Cardiac muscle cell (in vitro differentiated cells and primary cell): Measurements from ENCODE around the gene AKAP9. TPM values are rescaled to one million over a fixed set of nuclear protein-coding genes. Genes with fewer than 3 reads are reported as not detected.

Experiments
- DNase-seq, 2 donors: peaks; one replicate each; pipeline versions ENCODE4 v3.0.0 to v3.0.0-alpha.2; 2010 to 2017; ENCODE audit warnings: low read depth in 1 of 2, low spot score in 1 of 2
- H3K27ac ChIP-seq: fragments of 200-600 bp; sonication (generic); 2 replicates; pipeline ENCODE4 v1.5.1; 2016
- H3K27me3 ChIP-seq: fragments of 200-600 bp; sonication (generic); 2 replicates; pipeline ENCODE4 v1.6.0; 2016; ENCODE audit warnings: control low read depth
- H3K36me3 ChIP-seq: fragments of 200-600 bp; sonication (generic); 2 replicates; pipeline ENCODE4 v1.5.1; 2016; ENCODE audit warnings: control low read depth
- H3K4me1 ChIP-seq: fragments of 200-600 bp; sonication (generic); 2 replicates; pipeline ENCODE4 v1.8.1; 2017; ENCODE audit warnings: low read depth, mild to moderate bottlenecking, mixed run types
- H3K4me3 ChIP-seq: fragments of 200-600 bp; sonication (generic); 2 replicates; pipeline ENCODE4 v1.5.1; 2016; ENCODE audit warnings: mild to moderate bottlenecking
- H3K9me3 ChIP-seq: fragments of 200-600 bp; sonication (generic); 2 replicates; pipeline ENCODE4 v1.5.1; 2017; ENCODE audit warnings: low read depth, mild to moderate bottlenecking, control low read depth
- CTCF ChIP-seq: IDR thresholded peaks from 2 replicates; pipeline ENCODE4 v1.5.1; 2012; ENCODE audit warnings: low read depth, mild to moderate bottlenecking, low read length
- polyA plus RNA-seq: library from polyadenylated mRNA; unstranded; fragments of >200 nt; fragmentation: Nextera tagmentation; extraction: Ambion mirVana; gene quantifications from 2 replicates; pipeline ENCODE4 v1.2.1, GENCODE V29; 2016
- total RNA-seq: library from RNA; depleted of rRNA; stranded (reverse); fragments of >200 nt; gene quantifications from 2 replicates; pipeline ENCODE4 v1.2.3, GENCODE V29; 2016

The AKAP9 gene
- total and polyA plus RNA-seq, 2 experiments from 2014 or later: 41.4 to 57.1 TPM

DNA sequence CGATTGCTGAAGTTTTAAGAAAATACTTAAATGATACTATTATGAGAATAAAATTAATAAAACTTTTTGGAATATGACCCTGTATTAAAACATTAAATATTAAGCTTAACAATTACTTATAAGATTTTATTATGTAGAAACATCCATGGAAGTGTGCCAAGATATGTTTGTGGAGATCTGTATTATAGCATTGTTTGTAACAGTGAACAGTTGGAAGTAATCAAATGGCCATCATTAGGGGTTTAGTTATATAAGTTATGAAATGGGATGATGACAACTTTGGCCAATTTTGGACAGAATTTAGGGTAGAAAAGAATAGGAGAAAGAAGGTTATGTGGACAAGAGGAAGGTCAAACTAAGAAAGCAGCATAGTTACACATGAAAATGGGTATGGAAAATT lies 88.0 kb downstream of the AKAP9 start:
- no peak for TF ChIP-seq CTCF
- Histone ChIP-seq H3K4me3 (no peak overlapping the region), H3K27ac (no peak overlapping the region), H3K4me1 (no peaks in the 10 kb centered on the region), H3K36me3 (peaks cover 42% of the 10 kb centered on the region), H3K9me3 (no peaks in the 10 kb centered on the region), H3K27me3 (no peaks in the 10 kb centered on the region)
- no peak for DNase-seq

- Histone ChIP-seq H3K9me3 (no peaks in the 10 kb centered on the region), H3K27me3 (no peaks in the 10 kb centered on the region), H3K4me3 (no peak overlapping the region), H3K27ac (no peak overlapping the region), H3K36me3 (peaks cover 35% of the 10 kb centered on the region), H3K4me1 (no peaks in the 10 kb centered on the region)
- peak in 1 of 2 donors; percentile 68 for DNase-seq
- TF ChIP-seq CTCF: no peak
These were observed 93.5 kb downstream of the AKAP9 start for GRCh38 chr7:92034116-92034515.

- Histone ChIP-seq H3K9me3 (no peaks in the 10 kb centered on the region), H3K27ac (no peak overlapping the region), H3K36me3 (peaks cover 27% of the 10 kb centered on the region), H3K4me1 (no peaks in the 10 kb centered on the region), H3K27me3 (no peaks in the 10 kb centered on the region), H3K4me3 (no peak overlapping the region)
- no peak for TF ChIP-seq CTCF
- no peak for DNase-seq
These were observed 94.9 kb downstream of the AKAP9 start for GRCh38 chr7:92035576-92035975.

- H3K36me3 ChIP-seq: peaks cover 24% of the 10 kb centered on the region
- H3K27ac ChIP-seq: no peak overlapping the region
- H3K4me1 ChIP-seq: peaks cover 41% of the 10 kb centered on the region
- DNase-seq: no peak
- H3K9me3 ChIP-seq: no peaks in the 10 kb centered on the region
- no peak for TF ChIP-seq CTCF
- no peak overlapping the region for H3K4me3 ChIP-seq
- no peaks in the 10 kb centered on the region for H3K27me3 ChIP-seq
These were observed 99.2 kb downstream of the AKAP9 start for GRCh38 chr7:92039900-92040299.

- peaks cover 47% of the 10 kb centered on the region for H3K4me1 ChIP-seq
- peak overlapping the region; percentile 87 for H3K27ac ChIP-seq
- H3K27me3 ChIP-seq: no peaks in the 10 kb centered on the region
- no peak for DNase-seq
- H3K36me3 ChIP-seq: peaks cover 41% of the 10 kb centered on the region
- TF ChIP-seq CTCF: no peak
- H3K4me3 ChIP-seq: no peak overlapping the region
- no peaks in the 10 kb centered on the region for H3K9me3 ChIP-seq
These were observed 101.5 kb downstream of the AKAP9 start for GRCh38 chr7:92042056-92042737.
